Measurements from ENCODE around the gene FARP2. TPM values are rescaled to one million over a fixed set of nuclear protein-coding genes. Genes with fewer than 3 reads are reported as not detected.
"Not testable (repeated sequence)": the region's sequence is repeated elsewhere in the genome, so short reads cannot be mapped to it uniquely, and the experiment has no call there.

Gene FARP2
- total RNA-seq, 1 experiment from 2014 or later = 32.6 TPM

GRCh38 chr2:241516520-241516965 lies 160.5 kb downstream of the FARP2 start:
- H3K27me3 Mint-ChIP-seq (ENCODE audit: insufficient read depth, unreplicated experiment) = no peaks in the 10 kb centered on the region
- BruUV-seq (replicated peaks) = no TSS peak

GRCh38 chr2:241517297-241517696 lies 161.2 kb downstream of the FARP2 start:
- Mint-ChIP-seq H3K27ac (ENCODE audit: low read depth, unreplicated experiment) (no peak overlapping the region), H3K9me3 (ENCODE audit: unreplicated experiment) (peaks cover 12% of the 10 kb centered on the region), H3K27me3 (ENCODE audit: insufficient read depth, unreplicated experiment) (no peaks in the 10 kb centered on the region), H3K4me1 (ENCODE audit: insufficient read depth, unreplicated experiment) (no peaks in the 10 kb centered on the region), H3K36me3 (ENCODE audit: insufficient read depth, unreplicated experiment) (peaks cover 7% of the 10 kb centered on the region), H3K4me3 (ENCODE audit: unreplicated experiment) (no peak overlapping the region)
- TF ChIP-seq CTCF (IDR thresholded peaks at IDR 0.05; ENCODE audit: unreplicated experiment) = no peak
- CTCF ChIA-PET = interaction anchor here (0.6 kb wide), 1 partner anchor 361 kb away, joined by 3 read pairs; no protein-coding TSS in a partner anchor
- DNase-seq (ENCODE audit: unreplicated experiment) = no peak
- BruUV-seq (replicated peaks) = no TSS peak
- POLR2A ChIA-PET = no interaction called here
- intact Hi-C loops (cut with micrococcal nuclease) = no loop called here

More at GRCh38 chr2:241516520-241516965, 160.5 kb downstream of the FARP2 start:
- Mint-ChIP-seq H3K36me3 (ENCODE audit: insufficient read depth, unreplicated experiment) (peaks cover 7% of the 10 kb centered on the region), H3K4me1 (ENCODE audit: insufficient read depth, unreplicated experiment) (no peaks in the 10 kb centered on the region), H3K27ac (ENCODE audit: low read depth, unreplicated experiment) (no peak overlapping the region), H3K9me3 (ENCODE audit: unreplicated experiment) (peaks cover 12% of the 10 kb centered on the region), H3K4me3 (ENCODE audit: unreplicated experiment) (no peak overlapping the region)
- DNase-seq (ENCODE audit: unreplicated experiment) = no peak
- intact Hi-C loops (cut with micrococcal nuclease) = no loop called here
- CTCF ChIA-PET = no interaction called here
- no peak for TF ChIP-seq CTCF (IDR thresholded peaks at IDR 0.05; ENCODE audit: unreplicated experiment)
- POLR2A ChIA-PET = no interaction called here

- ChIA-PET CTCF (no interaction called here), POLR2A (no interaction called here)
- DNase-seq (ENCODE audit: unreplicated experiment) = no peak
- Mint-ChIP-seq H3K4me1 (ENCODE audit: insufficient read depth, unreplicated experiment) (no peaks in the 10 kb centered on the region), H3K27ac (ENCODE audit: low read depth, unreplicated experiment) (no peak overlapping the region), H3K36me3 (ENCODE audit: insufficient read depth, unreplicated experiment) (peaks cover 7% of the 10 kb centered on the region), H3K9me3 (ENCODE audit: unreplicated experiment) (peaks cover 12% of the 10 kb centered on the region), H3K4me3 (ENCODE audit: unreplicated experiment) (no peak overlapping the region), H3K27me3 (ENCODE audit: insufficient read depth, unreplicated experiment) (no peaks in the 10 kb centered on the region)
- TF ChIP-seq CTCF (IDR thresholded peaks at IDR 0.05; ENCODE audit: unreplicated experiment) = no peak
- intact Hi-C loops (cut with micrococcal nuclease) = no loop called here
- BruUV-seq (replicated peaks) = no TSS peak
Measured at GRCh38 chr2:241519669-241520068, 163.6 kb downstream of the FARP2 start.

- H3K9me3 Mint-ChIP-seq (ENCODE audit: unreplicated experiment) = peaks cover 4% of the 10 kb centered on the region
- no peak for DNase-seq (ENCODE audit: unreplicated experiment)
- POLR2A ChIA-PET = no interaction called here
- peaks cover 3% of the 10 kb centered on the region for H3K36me3 Mint-ChIP-seq (ENCODE audit: insufficient read depth, unreplicated experiment)
- H3K27ac Mint-ChIP-seq (ENCODE audit: low read depth, unreplicated experiment) = no peak overlapping the region
- no peaks in the 10 kb centered on the region for H3K27me3 Mint-ChIP-seq (ENCODE audit: insufficient read depth, unreplicated experiment)
- no TSS peak for BruUV-seq (replicated peaks)
- H3K4me1 Mint-ChIP-seq (ENCODE audit: insufficient read depth, unreplicated experiment) = no peaks in the 10 kb centered on the region
- H3K4me3 Mint-ChIP-seq (ENCODE audit: unreplicated experiment) = no peak overlapping the region
- no peak for TF ChIP-seq CTCF (IDR thresholded peaks at IDR 0.05; ENCODE audit: unreplicated experiment)
- intact Hi-C loops (cut with micrococcal nuclease) = no loop called here
- CTCF ChIA-PET = interaction anchor here (0.7 kb wide), 1 partner anchor 23 kb away, joined by 3 read pairs; no protein-coding TSS in a partner anchor
Measured at GRCh38 chr2:241522477-241522876, 166.4 kb downstream of the FARP2 start.

- H3K4me1 Mint-ChIP-seq (ENCODE audit: insufficient read depth, unreplicated experiment); BruUV-seq (replicated peaks); H3K27me3 Mint-ChIP-seq (ENCODE audit: insufficient read depth, unreplicated experiment); POLR2A ChIA-PET; DNase-seq (ENCODE audit: unreplicated experiment); H3K9me3 Mint-ChIP-seq (ENCODE audit: unreplicated experiment); H3K27ac Mint-ChIP-seq (ENCODE audit: low read depth, unreplicated experiment); H3K4me3 Mint-ChIP-seq (ENCODE audit: unreplicated experiment); H3K36me3 Mint-ChIP-seq (ENCODE audit: insufficient read depth, unreplicated experiment); CTCF ChIA-PET; intact Hi-C loops (cut with micrococcal nuclease): not testable (repeated sequence)
Measured at GRCh38 chr2:241525818-241526780, 170.0 kb downstream of the FARP2 start.

Measured in MCF 10A (cell line).